ENCODE data around the gene FKBP5. TPM values are rescaled to one million over a fixed set of nuclear protein-coding genes. Genes with fewer than 3 reads are reported as not detected.
"Not testable (repeated sequence)": the region's sequence is repeated elsewhere in the genome, so short reads cannot be mapped to it uniquely, and the experiment has no call there.

The FKBP5 gene
- total RNA-seq, 1 experiment from 2014 or later, result 12.4 TPM

DNA sequence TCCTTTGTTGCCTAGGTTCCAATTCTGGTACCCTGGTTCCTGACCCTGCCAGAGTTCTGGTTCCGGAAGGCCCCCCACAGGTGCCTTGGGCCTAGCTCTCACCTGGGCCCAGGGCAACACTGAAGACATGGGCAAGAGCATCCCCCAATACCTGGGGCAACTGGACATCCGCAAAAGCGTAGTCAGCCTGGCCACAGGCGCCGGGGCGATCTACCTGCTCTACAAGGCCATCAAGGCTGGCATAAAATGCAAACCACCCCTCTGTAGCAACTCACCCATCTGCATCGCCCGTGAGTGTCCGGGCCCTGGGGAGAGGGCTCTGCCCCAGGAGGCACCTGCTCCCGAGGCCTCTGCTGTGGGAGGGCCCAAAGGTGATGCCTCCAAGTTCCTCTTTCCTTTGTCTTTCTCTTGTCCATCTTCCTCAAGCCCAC lies 48.3 kb upstream of the FKBP5 start, which contains the start of gene ARMC12:
ARMC12 (plus strand) TSS at position 51 of the 431 bp plus-strand sequence; CDS start at position 128, 77 bp downstream.
- Histone ChIP-seq H3K9ac (ENCODE audit: low read length) (no peak within 1 kb of the TSS), H3K9me2 (replicated peaks; ENCODE audit: low read length) (no peaks in the 10 kb centered on the region), H3K4me3 (ENCODE audit: low read length) (no peak within 1 kb of the TSS), H3K4me1 (ENCODE audit: insufficient read depth, low read length) (peaks cover 7% of the 10 kb centered on the region), H3K27ac (ENCODE audit: low read length) (no peak within 1 kb of the TSS), H3K9me3 (ENCODE audit: low read length) (no peaks in the 10 kb centered on the region), H3K36me3 (ENCODE audit: low read depth, low read length) (no peaks in the 10 kb centered on the region), H3K79me2 (ENCODE audit: low read length) (no peaks in the 10 kb centered on the region), H3F3A (ENCODE audit: low read length, unreplicated experiment) (no peaks in the 10 kb centered on the region), H4K20me1 (ENCODE audit: low read length) (no peaks in the 10 kb centered on the region), H2AFZ (ENCODE audit: low read length) (peak within 1 kb of the TSS; percentile 51), H3K27me3 (ENCODE audit: low read length) (no peaks in the 10 kb centered on the region), H3K4me2 (ENCODE audit: low read length) (no peak within 1 kb of the TSS)
- BruUV-seq (replicated peaks), result no TSS peak
- CTCF ChIA-PET, result interaction anchor here (0.8 to 2.5 kb wide), 7 partner anchors 10 to 214 kb away, joined by 4 to 25 read pairs (median 6); no protein-coding TSS in a partner anchor
- TF ChIP-seq EZH2 (IDR thresholded peaks at IDR 0.05; ENCODE audit: low read length, unreplicated experiment) (no peak), EZH2phosphoT487 (IDR thresholded peaks at IDR 0.05; ENCODE audit: borderline replicate concordance, low read length) (no peak)
- TF ChIP-seq, protein P1, sequence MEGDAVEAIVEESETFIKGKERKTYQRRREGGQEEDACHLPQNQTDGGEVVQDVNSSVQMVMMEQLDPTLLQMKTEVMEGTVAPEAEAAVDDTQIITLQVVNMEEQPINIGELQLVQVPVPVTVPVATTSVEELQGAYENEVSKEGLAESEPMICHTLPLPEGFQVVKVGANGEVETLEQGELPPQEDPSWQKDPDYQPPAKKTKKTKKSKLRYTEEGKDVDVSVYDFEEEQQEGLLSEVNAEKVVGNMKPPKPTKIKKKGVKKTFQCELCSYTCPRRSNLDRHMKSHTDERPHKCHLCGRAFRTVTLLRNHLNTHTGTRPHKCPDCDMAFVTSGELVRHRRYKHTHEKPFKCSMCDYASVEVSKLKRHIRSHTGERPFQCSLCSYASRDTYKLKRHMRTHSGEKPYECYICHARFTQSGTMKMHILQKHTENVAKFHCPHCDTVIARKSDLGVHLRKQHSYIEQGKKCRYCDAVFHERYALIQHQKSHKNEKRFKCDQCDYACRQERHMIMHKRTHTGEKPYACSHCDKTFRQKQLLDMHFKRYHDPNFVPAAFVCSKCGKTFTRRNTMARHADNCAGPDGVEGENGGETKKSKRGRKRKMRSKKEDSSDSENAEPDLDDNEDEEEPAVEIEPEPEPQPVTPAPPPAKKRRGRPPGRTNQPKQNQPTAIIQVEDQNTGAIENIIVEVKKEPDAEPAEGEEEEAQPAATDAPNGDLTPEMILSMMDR (conservative IDR thresholded peaks at IDR 0.05; ENCODE audit: low read depth, low read length), result no peak
- POLR2A ChIA-PET (ENCODE audit: unreplicated experiment), result no interaction called here
- no peak for ATAC-seq
- no peak for DNase-seq
- intact Hi-C loops (cut with micrococcal nuclease), result loop anchor here (1.0 to 2.0 kb wide), 4 partner anchors 48 to 214 kb away; partner anchors contain the start of gene FKBP5

DNA sequence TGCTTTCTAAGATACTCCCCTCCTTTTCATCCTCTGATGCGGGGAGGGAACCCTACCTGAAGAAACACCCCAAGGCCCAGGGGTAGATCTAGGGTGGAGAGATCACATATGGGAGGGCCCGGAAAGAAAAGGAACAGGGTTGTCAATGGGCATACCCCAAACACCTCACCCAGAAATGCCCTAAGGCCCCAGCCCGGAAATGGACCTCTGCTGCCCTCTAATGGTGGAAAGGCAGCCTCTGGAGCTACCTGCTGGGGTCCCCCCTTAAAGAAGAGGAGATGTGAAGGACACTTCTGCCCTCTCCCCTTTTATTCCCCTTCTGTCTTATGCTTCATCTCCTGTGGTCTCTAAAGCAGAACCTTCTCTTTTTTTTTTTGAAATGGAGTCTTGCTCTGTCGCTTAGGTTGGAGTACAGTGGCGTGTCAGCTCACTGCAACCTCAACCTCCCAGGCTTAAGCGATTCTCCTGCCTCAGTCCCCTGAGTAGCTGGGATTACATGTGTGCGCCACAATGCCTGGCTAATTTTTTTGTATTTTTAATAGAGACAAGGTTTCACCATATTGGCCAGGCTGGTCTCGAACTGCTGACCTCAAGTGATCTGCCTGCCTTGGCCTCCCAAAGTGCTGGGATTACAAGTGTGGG lies 47.7 kb upstream of the FKBP5 start:
- Histone ChIP-seq H4K20me1 (ENCODE audit: low read length) (no peaks in the 10 kb centered on the region), H3K4me1 (ENCODE audit: insufficient read depth, low read length) (peaks cover 7% of the 10 kb centered on the region), H3K4me3 (ENCODE audit: low read length) (no peak overlapping the region), H2AFZ (ENCODE audit: low read length) (no peak overlapping the region), H3K9me3 (ENCODE audit: low read length) (no peaks in the 10 kb centered on the region), H3K4me2 (ENCODE audit: low read length) (no peak overlapping the region), H3K9ac (ENCODE audit: low read length) (no peak overlapping the region), H3K27ac (ENCODE audit: low read length) (no peak overlapping the region), H3K27me3 (ENCODE audit: low read length) (no peaks in the 10 kb centered on the region), H3K36me3 (ENCODE audit: low read depth, low read length) (no peaks in the 10 kb centered on the region), H3K9me2 (replicated peaks; ENCODE audit: low read length) (no peaks in the 10 kb centered on the region), H3K79me2 (ENCODE audit: low read length) (no peaks in the 10 kb centered on the region), H3F3A (ENCODE audit: low read length, unreplicated experiment) (no peaks in the 10 kb centered on the region)
- CTCF ChIA-PET, result interaction anchor here (0.6 to 2.5 kb wide), 8 partner anchors 9 to 637 kb away, joined by 3 to 25 read pairs (median 5); no protein-coding TSS in a partner anchor
- no peak for TF ChIP-seq EZH2 (IDR thresholded peaks at IDR 0.05; ENCODE audit: low read length, unreplicated experiment)
- TF ChIP-seq EZH2phosphoT487 (IDR thresholded peaks at IDR 0.05; ENCODE audit: borderline replicate concordance, low read length), result no peak
- TF ChIP-seq, protein P1 (conservative IDR thresholded peaks at IDR 0.05; ENCODE audit: low read depth, low read length), result peak; percentile 93
- POLR2A ChIA-PET (ENCODE audit: unreplicated experiment), result no interaction called here
- no TSS peak for BruUV-seq (replicated peaks)
- intact Hi-C loops (cut with micrococcal nuclease), result loop anchor here (2.0 kb wide), 1 partner anchor 48 kb away; the partner anchor contains the start of gene FKBP5
- DNase-seq, result peak; percentile 81
- peak; percentile 14; the same call in 1 of the 2 replicates for ATAC-seq

DNA sequence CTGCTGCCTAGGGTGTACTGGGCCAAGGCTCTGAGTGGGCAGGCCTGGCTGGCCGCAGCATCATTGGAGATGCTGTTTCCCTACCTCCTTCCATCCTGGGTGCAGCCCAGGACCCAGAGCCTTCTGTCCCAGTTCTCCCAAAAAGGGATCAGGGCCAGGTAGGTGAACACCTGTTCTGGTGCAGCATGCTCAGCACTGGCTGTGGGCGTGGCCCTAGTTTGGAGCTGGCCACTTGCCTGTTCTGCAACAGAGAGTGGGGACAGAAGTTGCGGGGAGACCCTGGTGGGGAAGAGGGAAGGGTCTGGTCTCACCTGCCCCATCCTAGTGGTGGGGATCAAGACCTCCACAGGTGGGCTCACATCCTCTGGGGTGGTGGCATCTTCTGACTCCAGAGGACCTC lies 46.7 kb upstream of the FKBP5 start:
- intact Hi-C loops (cut with micrococcal nuclease), result no loop called here

DNA sequence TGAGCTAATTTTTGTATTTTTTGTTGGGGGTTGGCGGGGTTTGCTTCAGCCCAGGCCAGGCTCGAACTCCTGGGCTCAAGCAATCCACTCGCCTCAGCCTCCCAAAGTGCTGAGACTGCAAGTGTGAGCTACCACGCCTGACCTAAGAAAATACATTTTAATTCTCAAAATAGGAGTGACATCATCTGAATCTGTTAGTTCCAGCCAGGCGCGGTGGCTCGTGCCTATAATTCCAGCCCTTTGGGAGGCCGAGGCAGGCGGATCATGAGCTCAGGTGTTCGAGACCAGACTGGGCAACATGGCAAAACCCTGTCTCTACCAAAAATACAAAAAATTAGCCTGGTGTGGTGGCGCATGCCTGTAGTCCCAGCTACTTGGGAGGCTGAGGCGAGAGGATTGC lies 45.6 kb upstream of the FKBP5 start:
- H3K4me1 ChIP-seq (ENCODE audit: insufficient read depth, low read length); BruUV-seq (replicated peaks); ATAC-seq; H2AFZ ChIP-seq (ENCODE audit: low read length); H3K36me3 ChIP-seq (ENCODE audit: low read depth, low read length); H3K79me2 ChIP-seq (ENCODE audit: low read length); CTCF ChIA-PET; H3K4me2 ChIP-seq (ENCODE audit: low read length); H3K9me2 ChIP-seq (replicated peaks; ENCODE audit: low read length); H4K20me1 ChIP-seq (ENCODE audit: low read length); H3F3A ChIP-seq (ENCODE audit: low read length, unreplicated experiment); DNase-seq; H3K27me3 ChIP-seq (ENCODE audit: low read length); H3K27ac ChIP-seq (ENCODE audit: low read length); H3K9me3 ChIP-seq (ENCODE audit: low read length); intact Hi-C loops (cut with micrococcal nuclease); H3K9ac ChIP-seq (ENCODE audit: low read length); H3K4me3 ChIP-seq (ENCODE audit: low read length): not testable (repeated sequence)
- POLR2A ChIA-PET (ENCODE audit: unreplicated experiment), result interaction anchor here (0.6 kb wide), 1 partner anchor 21 kb away, joined by 4 read pairs; no protein-coding TSS in a partner anchor

More for the DNA sequence above, 46.7 kb upstream of the FKBP5 start:
- H3K79me2 ChIP-seq (ENCODE audit: low read length), result no peaks in the 10 kb centered on the region
- H3K4me2 ChIP-seq (ENCODE audit: low read length), result no peak overlapping the region
- H4K20me1 ChIP-seq (ENCODE audit: low read length), result no peaks in the 10 kb centered on the region
- no peak for DNase-seq
- TF ChIP-seq, protein P1 (conservative IDR thresholded peaks at IDR 0.05; ENCODE audit: low read depth, low read length), result no peak
- TF ChIP-seq EZH2 (IDR thresholded peaks at IDR 0.05; ENCODE audit: low read length, unreplicated experiment) (no peak), EZH2phosphoT487 (IDR thresholded peaks at IDR 0.05; ENCODE audit: borderline replicate concordance, low read length) (no peak)
- H2AFZ ChIP-seq (ENCODE audit: low read length), result no peak overlapping the region
- H3K9me2 ChIP-seq (replicated peaks; ENCODE audit: low read length), result no peaks in the 10 kb centered on the region
- ChIA-PET CTCF (interaction anchor here (1.9 to 2.5 kb wide), 3 partner anchors 66 to 151 kb away, joined by 5 to 13 read pairs (median 8); no protein-coding TSS in a partner anchor), POLR2A (ENCODE audit: unreplicated experiment) (no interaction called here)
- ATAC-seq, result no peak
- H3K9ac ChIP-seq (ENCODE audit: low read length), result no peak overlapping the region
- no peak overlapping the region for H3K4me3 ChIP-seq (ENCODE audit: low read length)
- H3K27me3 ChIP-seq (ENCODE audit: low read length), result no peaks in the 10 kb centered on the region
- no peaks in the 10 kb centered on the region for H3K9me3 ChIP-seq (ENCODE audit: low read length)
- H3F3A ChIP-seq (ENCODE audit: low read length, unreplicated experiment), result no peaks in the 10 kb centered on the region
- H3K27ac ChIP-seq (ENCODE audit: low read length), result no peak overlapping the region
- H3K36me3 ChIP-seq (ENCODE audit: low read depth, low read length), result no peaks in the 10 kb centered on the region
- no TSS peak for BruUV-seq (replicated peaks)
- peaks cover 7% of the 10 kb centered on the region for H3K4me1 ChIP-seq (ENCODE audit: insufficient read depth, low read length)

Measured in PC-3 (cell line).